Loucy (cell line): Measurements from ENCODE around the gene TPK1.

Source experiments
- H2AFZ ChIP-seq: fragments of 200-600 bp; sonication (generic); 2 replicates; pipeline ENCODE4 v1.6.0; 2016; ENCODE audit warnings: antibody characterized with exemption, mild to moderate bottlenecking, low read length, moderate library complexity
- H3F3A ChIP-seq: fragments of 200-600 bp; 2 replicates; pipeline ENCODE4 v1.6.0; 2016; ENCODE audit warnings: antibody characterized with exemption, low read depth, mild to moderate bottlenecking
- H3K27me3 ChIP-seq: fragments of 200-600 bp; sonication (generic); 2 replicates; pipeline ENCODE4 v1.6.1; 2014; ENCODE audit warnings: low read length, mild to moderate bottlenecking; ENCODE audit not compliant: insufficient read depth, poor library complexity, severe bottlenecking
- H3K36me3 ChIP-seq: fragments of 200-600 bp; sonication (generic); 2 replicates; pipeline ENCODE4 v1.6.1; 2016; ENCODE audit warnings: low read length; ENCODE audit not compliant: insufficient read depth
- H3K4me1 ChIP-seq: fragments of 200-600 bp; sonication (generic); 2 replicates; pipeline ENCODE4 v1.5.1; 2014; ENCODE audit warnings: low read length, mild to moderate bottlenecking; ENCODE audit not compliant: insufficient read depth, poor library complexity, severe bottlenecking
- H3K4me2 ChIP-seq: fragments of 200-600 bp; sonication (generic); 2 replicates; pipeline ENCODE4 v1.6.0; 2014; ENCODE audit warnings: antibody characterized with exemption, low read length, low read depth, mild to moderate bottlenecking; ENCODE audit not compliant: poor library complexity, severe bottlenecking
- H3K4me3 ChIP-seq: fragments of 200-600 bp; sonication (generic); 2 replicates; pipeline ENCODE4 v1.5.1; 2014; ENCODE audit warnings: low read length, mild to moderate bottlenecking, mixed read lengths; ENCODE audit not compliant: poor library complexity, severe bottlenecking
- H3K79me2 ChIP-seq: fragments of 200-600 bp; sonication (generic); 2 replicates; pipeline ENCODE4 v1.6.1; 2014; ENCODE audit warnings: low read length; ENCODE audit not compliant: insufficient read depth
- H3K9ac ChIP-seq: fragments of 200-600 bp; sonication (generic); 2 replicates; pipeline ENCODE4 v1.6.0; 2014; ENCODE audit warnings: mild to moderate bottlenecking, low read depth, low read length, moderate library complexity; ENCODE audit not compliant: poor library complexity, severe bottlenecking
- H3K9me2 ChIP-seq: fragments of 200-600 bp; sonication (generic); replicated peaks from 2 replicates; pipeline ENCODE4 v1.6.1; 2016; ENCODE audit warnings: low read depth, low read length, mixed read lengths
- H3K9me3 ChIP-seq: fragments of 200-600 bp; sonication (generic); 2 replicates; pipeline ENCODE4 v1.6.1; 2014; ENCODE audit warnings: mild to moderate bottlenecking, antibody characterized with exemption, low read length, low read depth; ENCODE audit not compliant: insufficient read depth
- H4K20me1 ChIP-seq: fragments of 200-600 bp; sonication (generic); 2 replicates; pipeline ENCODE4 v1.6.0; 2014; ENCODE audit warnings: antibody characterized with exemption, low read length, mild to moderate bottlenecking; ENCODE audit not compliant: insufficient read depth, poor library complexity, severe bottlenecking
- EZH2phosphoT487 ChIP-seq: fragments of 200-600 bp; IDR thresholded peaks from 2 replicates; pipeline ENCODE4 v1.6.1; 2018; ENCODE audit warnings: antibody characterized with exemption, mild to moderate bottlenecking, moderate library complexity, borderline replicate concordance
- TF ChIP-seq, protein P1 (sequence below): fragments of 200-600 bp; sonication (generic); conservative IDR thresholded peaks from 2 replicates; pipeline ENCODE4 v1.5.1; 2014; ENCODE audit warnings: mild to moderate bottlenecking, antibody characterized with exemption, low read length

The TPK1 gene

DNA sequence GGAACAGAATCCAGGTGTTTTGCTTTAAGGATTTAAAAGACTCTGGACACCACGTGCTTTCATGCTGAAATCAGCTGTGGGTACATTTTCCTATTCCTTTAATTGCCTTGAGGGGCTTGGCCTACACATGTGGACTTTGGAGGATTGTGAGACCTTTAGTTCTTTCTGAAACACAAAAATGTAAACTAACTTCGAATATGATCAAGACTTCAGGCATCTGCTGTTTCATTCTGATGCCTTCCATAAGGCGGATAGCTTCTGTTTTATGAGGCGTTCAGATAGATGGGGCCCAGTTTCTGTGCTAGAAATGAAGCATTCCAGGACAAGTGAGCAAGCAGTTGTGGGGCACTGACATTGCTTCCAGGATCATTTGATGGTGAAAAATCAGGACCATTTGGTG, 430.9 kb downstream of the TPK1 start:
- Histone ChIP-seq H3K9ac (no peak overlapping the region), H4K20me1 (no peaks in the 10 kb centered on the region), H3F3A (no peaks in the 10 kb centered on the region), H3K4me1 (no peaks in the 10 kb centered on the region), H3K36me3 (no peaks in the 10 kb centered on the region), H3K79me2 (no peaks in the 10 kb centered on the region), H3K9me3 (no peaks in the 10 kb centered on the region), H3K27me3 (no peaks in the 10 kb centered on the region), H2AFZ (no peak overlapping the region), H3K4me3 (no peak overlapping the region), H3K9me2 (no peaks in the 10 kb centered on the region), H3K4me2 (no peak overlapping the region)
- TF ChIP-seq, protein P1, sequence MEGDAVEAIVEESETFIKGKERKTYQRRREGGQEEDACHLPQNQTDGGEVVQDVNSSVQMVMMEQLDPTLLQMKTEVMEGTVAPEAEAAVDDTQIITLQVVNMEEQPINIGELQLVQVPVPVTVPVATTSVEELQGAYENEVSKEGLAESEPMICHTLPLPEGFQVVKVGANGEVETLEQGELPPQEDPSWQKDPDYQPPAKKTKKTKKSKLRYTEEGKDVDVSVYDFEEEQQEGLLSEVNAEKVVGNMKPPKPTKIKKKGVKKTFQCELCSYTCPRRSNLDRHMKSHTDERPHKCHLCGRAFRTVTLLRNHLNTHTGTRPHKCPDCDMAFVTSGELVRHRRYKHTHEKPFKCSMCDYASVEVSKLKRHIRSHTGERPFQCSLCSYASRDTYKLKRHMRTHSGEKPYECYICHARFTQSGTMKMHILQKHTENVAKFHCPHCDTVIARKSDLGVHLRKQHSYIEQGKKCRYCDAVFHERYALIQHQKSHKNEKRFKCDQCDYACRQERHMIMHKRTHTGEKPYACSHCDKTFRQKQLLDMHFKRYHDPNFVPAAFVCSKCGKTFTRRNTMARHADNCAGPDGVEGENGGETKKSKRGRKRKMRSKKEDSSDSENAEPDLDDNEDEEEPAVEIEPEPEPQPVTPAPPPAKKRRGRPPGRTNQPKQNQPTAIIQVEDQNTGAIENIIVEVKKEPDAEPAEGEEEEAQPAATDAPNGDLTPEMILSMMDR: no peak
- no peak for TF ChIP-seq EZH2phosphoT487

DNA sequence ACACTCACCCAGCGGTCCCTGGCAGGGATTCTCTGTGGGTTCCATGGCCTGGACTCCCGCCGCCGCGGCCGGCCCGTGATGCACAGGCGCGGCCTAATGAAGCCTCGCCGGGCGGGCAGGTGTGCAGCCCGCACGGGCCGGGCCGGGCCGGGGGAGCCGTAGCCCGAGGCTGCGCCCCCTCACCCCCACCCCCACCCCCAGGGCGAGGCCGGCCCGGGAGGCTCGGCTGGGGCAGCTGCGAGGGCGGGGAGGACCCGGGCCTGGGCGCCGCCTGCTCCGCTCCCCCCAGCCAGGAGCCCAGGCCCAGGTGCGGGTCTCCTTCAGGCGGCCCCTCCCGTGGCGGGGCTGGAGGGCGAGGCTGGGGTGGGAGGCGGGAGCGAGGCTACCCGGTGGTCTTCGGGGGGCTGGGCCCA, 432.2 kb downstream of the TPK1 start, which contains the start of gene NOBOX:
Gene NOBOX, minus strand, starts transcription at position 45 of the 413 bp plus-strand sequence.
- H3K9me3 ChIP-seq: no peaks in the 10 kb centered on the region

DNA sequence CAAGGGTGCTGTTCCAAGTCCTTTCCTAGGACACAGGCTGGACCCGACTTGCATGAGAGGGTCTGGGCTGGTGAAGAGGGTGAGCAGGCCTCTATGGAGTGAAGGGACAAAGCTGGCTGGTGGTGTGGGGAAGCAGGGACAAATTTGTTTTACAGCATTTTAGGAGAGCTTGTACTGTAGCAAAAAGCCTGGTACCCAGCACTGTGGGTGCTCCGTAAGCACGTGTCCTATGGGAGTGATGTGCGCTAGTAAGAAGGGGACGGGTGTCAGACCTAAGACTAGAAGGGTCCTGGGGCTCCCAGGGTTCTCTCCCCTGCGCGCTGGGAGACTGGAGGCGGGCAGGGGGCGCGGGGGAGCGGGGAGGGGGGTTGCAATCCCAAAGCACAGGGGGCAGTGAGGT, 432.8 kb downstream of the TPK1 start:
- Histone ChIP-seq H3K9me2 (no peaks in the 10 kb centered on the region), H3K9ac (no peak overlapping the region), H3K4me2 (no peak overlapping the region), H3K79me2 (no peaks in the 10 kb centered on the region), H3F3A (no peaks in the 10 kb centered on the region), H3K4me1 (no peaks in the 10 kb centered on the region), H3K27me3 (no peaks in the 10 kb centered on the region), H3K4me3 (no peak overlapping the region), H3K36me3 (no peaks in the 10 kb centered on the region), H4K20me1 (no peaks in the 10 kb centered on the region), H2AFZ (no peak overlapping the region), H3K9me3 (no peaks in the 10 kb centered on the region)
- TF ChIP-seq, protein P1: no peak
- TF ChIP-seq EZH2phosphoT487: no peak

More for the DNA sequence above, 432.2 kb downstream of the TPK1 start, which contains the start of gene NOBOX:
- TF ChIP-seq EZH2phosphoT487: no peak
- TF ChIP-seq, protein P1: no peak
- H2AFZ ChIP-seq: no peak within 1 kb of the TSS
- H3K4me2 ChIP-seq: no peak within 1 kb of the TSS
- H3K9me2 ChIP-seq: no peaks in the 10 kb centered on the region
- no peaks in the 10 kb centered on the region for H3K36me3 ChIP-seq
- no peak within 1 kb of the TSS for H3K9ac ChIP-seq
- no peaks in the 10 kb centered on the region for H3K27me3 ChIP-seq
- H3K4me1 ChIP-seq: no peaks in the 10 kb centered on the region
- no peak within 1 kb of the TSS for H3K4me3 ChIP-seq
- no peaks in the 10 kb centered on the region for H4K20me1 ChIP-seq
- H3F3A ChIP-seq: no peaks in the 10 kb centered on the region
- H3K79me2 ChIP-seq: no peaks in the 10 kb centered on the region
